Measurements from ENCODE around the gene DZIP1.

DZIP1 gene

GRCh38 chr13:95601216-95601615, 43.3 kb downstream of the DZIP1 start:
- H3K9ac ChIP-seq: no peak overlapping the region

GRCh38 chr13:95596701-95597100, 47.8 kb downstream of the DZIP1 start:
- Histone ChIP-seq H3K4me3 (IDR thresholded peaks at IDR 0.05; ENCODE audit: insufficient read depth, low read depth, low read length) (no peak overlapping the region), H3K79me2 (ENCODE audit: insufficient read depth, low read depth) (no peaks in the 10 kb centered on the region), H3K9ac (no peak overlapping the region), H2AFZ (ENCODE audit: low read depth) (no peak overlapping the region), H3K27me3 (ENCODE audit: insufficient read depth, low read depth) (no peaks in the 10 kb centered on the region), H3K4me2 (no peak overlapping the region), H3K4me1 (ENCODE audit: low read depth, poor library complexity, severe bottlenecking) (no peaks in the 10 kb centered on the region), H3K36me3 (ENCODE audit: insufficient read depth) (no peaks in the 10 kb centered on the region), H3K27ac (no peak overlapping the region), H4K20me1 (ENCODE audit: insufficient read depth) (no peaks in the 10 kb centered on the region)
- TF ChIP-seq, protein P1, sequence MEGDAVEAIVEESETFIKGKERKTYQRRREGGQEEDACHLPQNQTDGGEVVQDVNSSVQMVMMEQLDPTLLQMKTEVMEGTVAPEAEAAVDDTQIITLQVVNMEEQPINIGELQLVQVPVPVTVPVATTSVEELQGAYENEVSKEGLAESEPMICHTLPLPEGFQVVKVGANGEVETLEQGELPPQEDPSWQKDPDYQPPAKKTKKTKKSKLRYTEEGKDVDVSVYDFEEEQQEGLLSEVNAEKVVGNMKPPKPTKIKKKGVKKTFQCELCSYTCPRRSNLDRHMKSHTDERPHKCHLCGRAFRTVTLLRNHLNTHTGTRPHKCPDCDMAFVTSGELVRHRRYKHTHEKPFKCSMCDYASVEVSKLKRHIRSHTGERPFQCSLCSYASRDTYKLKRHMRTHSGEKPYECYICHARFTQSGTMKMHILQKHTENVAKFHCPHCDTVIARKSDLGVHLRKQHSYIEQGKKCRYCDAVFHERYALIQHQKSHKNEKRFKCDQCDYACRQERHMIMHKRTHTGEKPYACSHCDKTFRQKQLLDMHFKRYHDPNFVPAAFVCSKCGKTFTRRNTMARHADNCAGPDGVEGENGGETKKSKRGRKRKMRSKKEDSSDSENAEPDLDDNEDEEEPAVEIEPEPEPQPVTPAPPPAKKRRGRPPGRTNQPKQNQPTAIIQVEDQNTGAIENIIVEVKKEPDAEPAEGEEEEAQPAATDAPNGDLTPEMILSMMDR (conservative IDR thresholded peaks at IDR 0.05; ENCODE audit: low read depth, low read length): no peak

More at GRCh38 chr13:95601216-95601615, 43.3 kb downstream of the DZIP1 start:
- Histone ChIP-seq H3K27ac (no peak overlapping the region), H3K27me3 (ENCODE audit: insufficient read depth, low read depth) (no peaks in the 10 kb centered on the region), H3K4me1 (ENCODE audit: low read depth, poor library complexity, severe bottlenecking) (peaks cover 6% of the 10 kb centered on the region), H3K4me2 (no peak overlapping the region), H3K36me3 (ENCODE audit: insufficient read depth) (no peaks in the 10 kb centered on the region), H4K20me1 (ENCODE audit: insufficient read depth) (no peaks in the 10 kb centered on the region), H3K4me3 (IDR thresholded peaks at IDR 0.05; ENCODE audit: insufficient read depth, low read depth, low read length) (no peak overlapping the region), H2AFZ (ENCODE audit: low read depth) (no peak overlapping the region), H3K79me2 (ENCODE audit: insufficient read depth, low read depth) (no peaks in the 10 kb centered on the region)
- TF ChIP-seq, protein P1 (conservative IDR thresholded peaks at IDR 0.05; ENCODE audit: low read depth, low read length): no peak

DNA sequence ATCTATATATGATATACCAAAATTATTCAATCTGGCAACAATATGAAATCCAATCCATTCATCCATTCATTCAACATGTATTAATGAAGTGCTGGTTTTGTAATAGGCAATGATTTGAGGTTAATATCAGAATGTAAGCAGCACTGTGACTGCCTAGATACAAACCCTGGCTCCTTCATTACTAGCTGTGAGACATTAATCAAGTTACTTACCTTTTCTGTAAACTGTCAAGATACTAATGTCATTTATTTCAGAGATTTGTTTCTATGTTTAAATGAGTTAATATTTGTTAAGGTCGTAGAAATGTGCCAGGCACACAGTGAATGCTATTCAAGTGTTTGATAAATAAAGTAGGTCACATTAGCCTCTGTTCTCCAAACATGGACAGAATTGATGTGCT, 51.0 kb downstream of the DZIP1 start:
- H2AFZ ChIP-seq (ENCODE audit: low read depth): no peak overlapping the region
- no peaks in the 10 kb centered on the region for H3K4me1 ChIP-seq (ENCODE audit: low read depth, poor library complexity, severe bottlenecking)
- no peak overlapping the region for H3K4me3 ChIP-seq (IDR thresholded peaks at IDR 0.05; ENCODE audit: insufficient read depth, low read depth, low read length)
- H3K4me2 ChIP-seq: no peak overlapping the region
- no peak overlapping the region for H3K27ac ChIP-seq
- H3K27me3 ChIP-seq (ENCODE audit: insufficient read depth, low read depth): no peaks in the 10 kb centered on the region
- H4K20me1 ChIP-seq (ENCODE audit: insufficient read depth): no peaks in the 10 kb centered on the region
- no peaks in the 10 kb centered on the region for H3K36me3 ChIP-seq (ENCODE audit: insufficient read depth)
- no peaks in the 10 kb centered on the region for H3K79me2 ChIP-seq (ENCODE audit: insufficient read depth, low read depth)
- TF ChIP-seq, protein P1 (conservative IDR thresholded peaks at IDR 0.05; ENCODE audit: low read depth, low read length): no peak
- H3K9ac ChIP-seq: no peak overlapping the region

- Histone ChIP-seq H3K9ac (no peak overlapping the region), H3K36me3 (ENCODE audit: insufficient read depth) (no peaks in the 10 kb centered on the region), H4K20me1 (ENCODE audit: insufficient read depth) (no peaks in the 10 kb centered on the region), H2AFZ (ENCODE audit: low read depth) (no peak overlapping the region), H3K4me3 (IDR thresholded peaks at IDR 0.05; ENCODE audit: insufficient read depth, low read depth, low read length) (no peak overlapping the region), H3K4me2 (no peak overlapping the region), H3K79me2 (ENCODE audit: insufficient read depth, low read depth) (no peaks in the 10 kb centered on the region), H3K27me3 (ENCODE audit: insufficient read depth, low read depth) (no peaks in the 10 kb centered on the region), H3K27ac (no peak overlapping the region), H3K4me1 (ENCODE audit: low read depth, poor library complexity, severe bottlenecking) (no peaks in the 10 kb centered on the region)
- TF ChIP-seq, protein P1 (conservative IDR thresholded peaks at IDR 0.05; ENCODE audit: low read depth, low read length): no peak
These were observed 55.8 kb downstream of the DZIP1 start for GRCh38 chr13:95588721-95589120.
